ENCODE data around the gene RPS3.

DNA sequence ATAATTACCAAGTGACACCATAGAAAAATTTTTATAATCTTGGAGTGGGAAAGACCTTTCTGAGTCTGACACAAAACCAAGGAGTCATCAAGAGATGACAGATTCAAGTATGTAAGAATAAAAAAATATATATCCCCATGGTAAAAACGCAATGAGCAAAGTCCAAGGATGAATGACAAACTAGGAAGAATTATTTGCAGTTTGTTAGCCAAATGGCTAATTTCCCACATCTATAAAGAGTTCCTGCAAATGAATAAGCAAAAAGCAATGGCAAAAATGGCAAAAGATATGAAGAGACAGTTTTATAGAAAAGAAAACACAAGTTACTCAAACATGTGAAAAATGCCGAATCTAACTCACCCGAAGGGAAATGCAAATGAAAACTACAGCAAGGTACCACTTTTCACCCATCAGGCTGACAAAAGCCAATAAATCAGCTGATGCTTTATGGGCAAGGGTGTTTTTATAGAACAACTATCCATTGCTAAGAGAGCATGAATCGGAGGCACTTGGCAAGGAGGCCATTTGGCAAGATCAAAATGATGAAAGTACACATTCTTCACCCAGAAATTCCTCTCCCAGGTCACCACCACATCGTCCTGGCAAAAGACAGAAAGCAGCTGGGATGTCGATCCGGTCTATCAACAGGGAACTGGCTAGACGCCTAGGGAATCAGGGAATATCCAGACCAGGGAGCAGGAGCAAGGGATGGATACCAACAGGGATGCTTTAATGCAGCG, 54.8 kb downstream of the RPS3 start:
- TF ChIP-seq ZNF70 (CRISPR knock-in tag; IDR thresholded peaks at IDR 0.05) (no peak), ISL1 (CRISPR knock-in tag; IDR thresholded peaks at IDR 0.05) (no peak), TCF4 (CRISPR knock-in tag; IDR thresholded peaks at IDR 0.05; ENCODE audit: borderline replicate concordance) (no peak), OSR1 (CRISPR knock-in tag; IDR thresholded peaks at IDR 0.05) (no peak), BACH2 (CRISPR knock-in tag; IDR thresholded peaks at IDR 0.05; ENCODE audit: borderline replicate concordance) (no peak), GLIS3 (CRISPR knock-in tag; IDR thresholded peaks at IDR 0.05) (no peak)
- TF ChIP-seq, protein P1, sequence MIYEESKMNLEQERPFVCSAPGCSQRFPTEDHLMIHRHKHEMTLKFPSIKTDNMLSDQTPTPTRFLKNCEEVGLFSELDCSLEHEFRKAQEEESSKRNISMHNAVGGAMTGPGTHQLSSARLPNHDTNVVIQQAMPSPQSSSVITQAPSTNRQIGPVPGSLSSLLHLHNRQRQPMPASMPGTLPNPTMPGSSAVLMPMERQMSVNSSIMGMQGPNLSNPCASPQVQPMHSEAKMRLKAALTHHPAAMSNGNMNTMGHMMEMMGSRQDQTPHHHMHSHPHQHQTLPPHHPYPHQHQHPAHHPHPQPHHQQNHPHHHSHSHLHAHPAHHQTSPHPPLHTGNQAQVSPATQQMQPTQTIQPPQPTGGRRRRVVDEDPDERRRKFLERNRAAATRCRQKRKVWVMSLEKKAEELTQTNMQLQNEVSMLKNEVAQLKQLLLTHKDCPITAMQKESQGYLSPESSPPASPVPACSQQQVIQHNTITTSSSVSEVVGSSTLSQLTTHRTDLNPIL (CRISPR knock-in tag; IDR thresholded peaks at IDR 0.05; ENCODE audit: low read depth) = no peak
